Muscle of leg (tissue), 11 donors: ENCODE measurements around the gene CTNND2. TPM values are rescaled to one million over a fixed set of nuclear protein-coding genes. Genes with fewer than 3 reads are reported as not detected.
A peak's percentile ranks its signal among the peaks of the same experiment; 100 is the strongest.

Experiments
- DNase-seq: peaks from one replicate; pipeline ENCODE4 v3.0.0; 2013
- H3K27ac ChIP-seq: one replicate; pipeline ENCODE4 v1.5.1; 2013; ENCODE audit warnings: mild to moderate bottlenecking, low read length, control low read depth
- H3K27me3 ChIP-seq: one replicate; pipeline ENCODE4 v1.6.1; 2013; ENCODE audit warnings: low read length; ENCODE audit not compliant: control insufficient read depth, insufficient read depth
- H3K36me3 ChIP-seq: one replicate; pipeline ENCODE4 v1.6.1; 2013; ENCODE audit warnings: low read length; ENCODE audit not compliant: control insufficient read depth, insufficient read depth
- H3K4me1 ChIP-seq: one replicate; pipeline ENCODE4 v1.6.1; 2013; ENCODE audit warnings: low read length; ENCODE audit not compliant: control insufficient read depth, insufficient read depth
- H3K4me3 ChIP-seq: one replicate; pipeline ENCODE4 v1.5.1; 2013; ENCODE audit warnings: low read length, control low read depth
- H3K9me3 ChIP-seq: replicated peaks from 2 replicates; pipeline ENCODE4 v1.6.1; 2013; ENCODE audit warnings: low read depth, low read length; ENCODE audit not compliant: control insufficient read depth
- WGBS: methylation state at CpG from one replicate; pipeline ENCODE4 v1.1.5; 2013; ENCODE audit warnings: missing lambda C conversion rate; ENCODE audit not compliant: insufficient coverage; 5-methylcytosine and 5-hydroxymethylcytosine counted together
- polyA plus RNA-seq, 8 donors: library from polyadenylated mRNA; unstranded; fragments of 120-200 nt; gene quantifications; one replicate each; pipeline versions ENCODE4 v1.2.1 to v1.2.3, GENCODE V29; 2013; ENCODE audit warnings: inconsistent platforms in 1 of 8, low replicate concordance in 1 of 8; ENCODE audit not compliant: insufficient read length in 8 of 8, insufficient read depth in 1 of 8
- total RNA-seq: library from RNA; stranded (reverse); fragments of 120-200 nt; gene quantifications from one replicate; pipeline ENCODE4 v1.2.4, GENCODE V29; 2013

Gene CTNND2
- total and polyA plus RNA-seq, 9 donors = 0.48 to 1.0 (median 0.71) TPM

DNA sequence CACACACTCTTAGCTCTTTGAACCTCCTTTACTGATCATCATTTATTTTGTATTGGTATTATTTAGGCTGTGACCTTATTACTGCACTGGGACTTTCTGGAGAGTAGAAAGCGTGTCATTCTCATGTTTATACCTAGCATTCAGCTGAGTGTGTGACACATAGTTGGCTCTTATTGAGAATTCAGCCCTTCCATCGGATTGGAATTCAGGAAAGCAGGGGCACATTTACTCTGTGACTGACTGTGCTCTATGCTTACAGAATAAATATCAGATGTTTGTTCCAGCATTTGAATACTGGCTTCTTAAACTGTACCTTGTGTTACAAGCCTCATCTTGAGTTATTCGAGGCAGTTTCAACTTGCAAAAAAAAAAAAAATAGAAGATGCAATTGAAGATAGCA lies 782.4 kb downstream of the CTNND2 start:
- H3K27me3 ChIP-seq = no peaks in the 10 kb centered on the region
- WGBS = no CpG with 5 or more reads among the region's 3 CpGs
- H3K27ac ChIP-seq = no peak overlapping the region

DNA sequence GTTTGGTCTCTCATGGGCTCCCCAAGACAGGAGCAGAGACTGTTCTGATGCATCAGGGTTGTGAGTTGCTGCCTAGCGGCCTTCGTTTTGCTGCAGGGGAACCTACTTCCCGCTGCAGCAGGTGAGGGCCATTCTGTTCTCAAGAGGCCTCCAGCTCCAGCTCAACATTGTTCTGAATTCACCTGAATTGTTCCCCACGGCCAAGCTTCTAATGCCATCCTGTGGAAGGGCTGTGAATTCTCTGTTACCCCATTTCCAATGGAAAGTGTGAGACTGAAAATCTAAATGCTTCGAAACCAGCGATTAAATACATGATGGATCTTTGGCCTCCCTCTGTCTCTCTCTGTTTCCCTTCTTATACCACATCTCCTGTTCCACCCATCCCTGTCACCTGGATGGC lies 794.1 kb downstream of the CTNND2 start:
- no peaks in the 10 kb centered on the region for H3K9me3 ChIP-seq
- no peak overlapping the region for H3K4me3 ChIP-seq
- H3K36me3 ChIP-seq = no peaks in the 10 kb centered on the region
- no peak overlapping the region for H3K27ac ChIP-seq
- no peaks in the 10 kb centered on the region for H3K27me3 ChIP-seq
- no peak for DNase-seq
- 60% methylated on average over 1 of the region's 6 CpGs for WGBS
- no peaks in the 10 kb centered on the region for H3K4me1 ChIP-seq

More for the DNA sequence above, 782.4 kb downstream of the CTNND2 start:
- no peaks in the 10 kb centered on the region for H3K36me3 ChIP-seq
- no peaks in the 10 kb centered on the region for H3K4me1 ChIP-seq
- DNase-seq = no peak
- no peak overlapping the region for H3K4me3 ChIP-seq
- H3K9me3 ChIP-seq = no peaks in the 10 kb centered on the region

DNA sequence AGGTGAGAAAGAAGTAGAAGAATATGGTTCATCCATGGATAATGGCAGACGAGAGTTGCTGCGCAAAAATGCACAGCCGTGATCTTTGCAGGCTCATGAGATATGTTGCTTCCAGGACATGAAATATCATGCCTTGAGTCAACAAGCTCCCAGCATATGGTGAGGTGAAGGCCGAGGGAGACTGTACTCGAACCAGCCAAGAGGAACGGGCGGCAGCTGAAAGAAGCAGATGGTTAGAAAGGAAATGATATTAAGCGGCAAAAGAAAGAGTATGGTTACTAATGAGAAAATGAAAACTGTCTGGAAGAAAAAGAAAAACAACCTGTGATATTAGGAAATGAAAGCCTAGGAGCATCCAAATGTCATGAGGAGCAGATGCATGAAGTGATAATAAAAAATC lies 798.5 kb downstream of the CTNND2 start:
- Histone ChIP-seq H3K9me3 (no peaks in the 10 kb centered on the region), H3K27me3 (no peaks in the 10 kb centered on the region), H3K36me3 (no peaks in the 10 kb centered on the region), H3K4me3 (no peak overlapping the region), H3K4me1 (no peaks in the 10 kb centered on the region), H3K27ac (no peak overlapping the region)
- WGBS = 64% methylated on average over 6 of the region's 8 CpGs
- DNase-seq = no peak

DNA sequence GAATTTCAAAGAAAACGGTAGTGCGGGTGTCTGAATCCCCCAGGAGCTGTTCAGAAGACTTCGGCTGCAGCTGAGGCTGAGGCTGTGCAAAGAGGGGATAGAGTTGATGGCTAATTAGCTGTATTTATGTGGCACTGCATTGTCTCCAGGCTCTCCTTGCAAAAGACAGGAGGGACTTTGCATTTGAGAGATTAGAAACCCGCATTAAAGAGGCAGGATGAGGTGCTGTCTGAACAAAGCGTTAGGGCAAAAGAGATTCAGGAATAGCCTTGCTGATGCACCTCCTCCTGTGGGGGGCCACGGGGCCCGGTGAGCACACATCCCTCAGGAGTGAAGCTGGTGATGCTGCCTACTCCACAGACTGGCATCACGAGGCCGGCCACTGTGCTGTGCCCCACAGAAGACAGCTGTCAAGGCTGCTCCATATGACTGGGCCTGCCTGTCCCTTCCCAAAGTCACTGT lies 799.6 kb downstream of the CTNND2 start:
- Histone ChIP-seq H3K4me3 (no peak overlapping the region), H3K9me3 (no peaks in the 10 kb centered on the region), H3K36me3 (no peaks in the 10 kb centered on the region), H3K27me3 (no peaks in the 10 kb centered on the region), H3K27ac (no peak overlapping the region), H3K4me1 (no peaks in the 10 kb centered on the region)
- 59% methylated on average over 8 of the region's 9 CpGs for WGBS
- DNase-seq = no peak

DNA sequence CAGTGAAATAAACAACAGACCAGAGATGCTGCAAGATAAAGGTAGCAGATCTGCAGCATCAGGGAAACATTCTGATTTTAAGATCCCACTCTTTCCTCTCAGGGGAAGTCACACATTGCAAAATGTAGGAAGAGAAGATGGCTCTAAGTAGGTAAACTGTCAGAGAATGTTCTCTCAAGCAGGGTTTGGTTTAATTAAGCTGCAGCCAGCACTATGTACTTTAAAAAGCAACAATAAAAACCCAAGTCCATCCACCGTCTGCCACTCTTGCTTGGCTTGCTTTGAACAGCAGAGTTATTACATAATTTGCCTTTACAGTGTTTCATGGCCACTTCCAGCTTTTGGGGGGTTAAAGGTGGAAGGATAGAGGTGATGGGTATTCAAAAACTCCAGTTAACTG lies 800.0 kb downstream of the CTNND2 start:
- no peaks in the 10 kb centered on the region for H3K9me3 ChIP-seq
- H3K4me1 ChIP-seq = no peaks in the 10 kb centered on the region
- WGBS = no CpG with 5 or more reads among the region's 1 CpG
- no peak overlapping the region for H3K27ac ChIP-seq
- no peaks in the 10 kb centered on the region for H3K27me3 ChIP-seq
- H3K36me3 ChIP-seq = no peaks in the 10 kb centered on the region
- DNase-seq = no peak
- no peak overlapping the region for H3K4me3 ChIP-seq

DNA sequence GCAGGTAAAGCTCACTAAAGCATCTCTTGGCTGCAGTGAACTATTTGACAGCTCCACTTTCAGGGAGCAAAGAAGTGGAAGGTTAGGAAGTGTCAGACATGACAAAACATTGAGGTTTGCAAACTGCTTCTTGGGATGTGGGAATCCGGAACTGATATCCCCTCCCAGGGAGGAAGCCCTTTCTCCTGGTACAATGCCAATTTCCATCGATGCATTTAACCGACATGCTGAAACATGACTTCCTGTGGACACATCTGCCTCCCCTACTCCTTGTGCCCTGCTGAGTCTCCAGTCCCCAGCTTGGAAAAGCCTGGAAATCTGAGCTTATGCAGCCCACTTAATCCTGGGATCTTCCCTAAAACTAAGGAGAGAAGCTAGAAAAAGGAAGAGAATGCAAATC lies 820.1 kb downstream of the CTNND2 start:
- no peak overlapping the region for H3K4me3 ChIP-seq
- H3K9me3 ChIP-seq = peaks cover 3% of the 10 kb centered on the region
- WGBS = 46% methylated on average over 2 of the region's 3 CpGs
- H3K27ac ChIP-seq = no peak overlapping the region
- H3K36me3 ChIP-seq = no peaks in the 10 kb centered on the region
- H3K4me1 ChIP-seq = no peaks in the 10 kb centered on the region
- no peaks in the 10 kb centered on the region for H3K27me3 ChIP-seq
- no peak for DNase-seq

DNA sequence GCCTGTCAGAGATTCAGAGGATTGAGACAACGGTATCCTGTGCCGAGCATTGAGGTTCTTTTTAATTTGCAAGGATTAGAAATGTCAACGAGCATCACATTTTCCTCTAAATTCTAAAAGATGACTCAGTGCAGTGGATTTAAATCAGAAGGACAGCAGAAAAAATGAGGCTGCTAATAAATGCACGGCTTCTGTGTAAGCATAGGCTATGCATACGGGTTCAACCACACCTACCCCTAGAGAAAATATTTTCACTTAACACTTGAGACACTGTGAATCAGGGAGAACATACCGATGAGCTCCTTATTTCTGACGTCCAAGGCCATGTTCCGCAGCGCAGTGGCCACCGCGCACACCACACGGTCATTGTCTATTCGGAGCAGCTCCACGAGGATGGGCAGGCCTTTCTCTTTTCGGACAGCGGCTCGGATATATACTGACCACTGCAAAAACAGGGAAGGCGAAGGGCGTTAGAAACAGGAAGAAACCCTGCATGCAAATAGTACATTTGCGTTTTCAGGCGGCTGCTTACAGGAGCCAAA lies 821.8 kb downstream of the CTNND2 start:
- no peaks in the 10 kb centered on the region for H3K36me3 ChIP-seq
- H3K9me3 ChIP-seq = no peaks in the 10 kb centered on the region
- no peak for DNase-seq
- no peaks in the 10 kb centered on the region for H3K27me3 ChIP-seq
- H3K4me1 ChIP-seq = no peaks in the 10 kb centered on the region
- H3K4me3 ChIP-seq = no peak overlapping the region
- WGBS = 96% methylated on average over 15 of the region's 21 CpGs
- H3K27ac ChIP-seq = no peak overlapping the region

DNA sequence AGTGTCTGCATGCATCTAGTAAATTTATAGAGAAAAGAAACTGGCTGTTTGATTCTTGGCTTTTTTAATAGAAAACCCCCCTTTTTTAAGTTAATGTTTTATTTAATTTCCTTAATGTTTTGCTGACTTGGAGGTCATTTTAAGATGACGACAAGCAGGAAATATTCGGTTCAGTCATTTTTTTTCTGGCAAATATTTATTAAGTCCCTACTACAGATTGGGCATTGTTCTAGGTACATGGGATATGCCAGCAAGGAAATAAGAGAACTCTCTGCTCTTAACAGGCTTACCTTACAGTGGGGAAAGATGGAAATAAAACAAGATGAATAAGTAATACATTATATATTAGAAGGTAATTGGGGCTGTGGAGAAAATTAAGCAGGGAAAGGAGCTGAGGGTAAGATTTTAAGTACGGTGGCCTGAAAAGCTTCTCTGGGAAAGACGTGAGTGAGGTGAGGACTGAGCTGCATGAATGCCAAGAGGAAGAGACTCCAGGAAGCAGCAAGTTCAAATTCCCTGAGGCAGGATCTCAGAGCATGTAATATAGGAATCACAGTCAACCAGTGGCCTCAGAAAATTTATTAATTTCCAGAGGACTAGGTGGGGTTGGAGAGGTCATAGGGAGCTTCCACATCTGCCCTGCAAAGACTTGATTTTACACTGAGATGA lies 827.2 kb downstream of the CTNND2 start:
- Histone ChIP-seq H3K4me3 (no peak overlapping the region), H3K4me1 (no peaks in the 10 kb centered on the region), H3K9me3 (no peaks in the 10 kb centered on the region), H3K27me3 (no peaks in the 10 kb centered on the region), H3K27ac (no peak overlapping the region), H3K36me3 (no peaks in the 10 kb centered on the region)
- no peak for DNase-seq
- 28% methylated on average over 2 of the region's 4 CpGs for WGBS

DNA sequence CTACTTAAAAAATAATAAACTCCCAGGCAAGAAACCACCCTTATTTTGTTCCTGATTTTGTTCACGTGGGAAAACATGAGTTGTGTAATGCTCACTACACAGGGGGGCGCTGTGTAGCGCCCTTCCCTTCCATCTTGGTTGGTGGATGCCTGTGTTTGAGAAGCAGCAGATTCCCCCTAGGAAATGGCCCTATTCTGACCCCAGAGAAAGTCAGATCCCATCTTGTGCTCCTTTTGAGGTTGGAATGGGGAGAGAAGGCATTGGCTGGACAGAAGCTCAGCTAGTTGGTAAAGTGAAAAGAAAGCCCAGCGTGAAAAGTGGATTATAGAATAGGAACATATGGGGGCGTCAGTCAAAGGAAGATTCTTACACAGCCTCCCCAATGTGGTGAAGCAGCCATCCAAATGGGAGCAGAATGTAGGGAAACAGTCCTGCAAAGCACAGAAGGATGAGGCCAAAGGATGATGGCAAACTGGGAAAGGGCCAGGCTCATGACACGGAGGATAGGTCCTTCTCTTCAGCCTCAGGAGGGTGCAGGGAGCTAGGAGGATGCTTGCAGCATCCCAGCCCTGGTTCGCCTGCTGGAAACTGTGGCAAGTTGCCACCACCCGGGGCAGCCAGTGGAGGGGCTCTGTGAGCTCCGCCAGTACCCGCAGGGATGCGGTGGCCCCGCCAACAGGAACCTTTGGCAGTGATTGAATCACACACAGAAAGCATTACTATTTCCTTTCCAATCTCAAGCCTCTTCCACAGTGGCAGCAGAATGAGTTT lies 829.0 kb downstream of the CTNND2 start:
- Histone ChIP-seq H3K9me3 (no peaks in the 10 kb centered on the region), H3K27ac (no peak overlapping the region), H3K27me3 (no peaks in the 10 kb centered on the region), H3K36me3 (no peaks in the 10 kb centered on the region), H3K4me3 (no peak overlapping the region), H3K4me1 (no peaks in the 10 kb centered on the region)
- WGBS = 77% methylated on average over 8 of the region's 12 CpGs
- DNase-seq = peak; percentile 33

DNA sequence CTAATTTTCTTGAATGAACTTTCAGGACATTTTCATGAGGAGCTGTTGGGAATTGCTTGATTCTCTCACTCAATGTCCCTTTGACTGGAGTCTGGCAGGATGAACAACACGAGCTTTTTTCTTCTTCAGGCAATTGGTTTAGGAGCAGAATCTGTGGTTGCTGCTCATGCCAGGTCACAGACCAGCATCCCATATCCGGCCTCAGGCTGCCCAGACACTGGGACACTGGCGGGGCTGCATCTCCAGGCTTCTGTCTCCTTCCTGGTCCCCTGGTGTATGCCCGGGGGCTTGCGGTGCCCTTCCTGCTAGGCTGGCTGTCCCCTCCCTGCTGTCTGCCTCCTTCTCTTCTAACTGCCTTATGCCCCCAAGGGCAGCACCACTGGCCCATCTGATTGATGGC lies 831.7 kb downstream of the CTNND2 start:
- no peak for DNase-seq
- WGBS = 77% methylated on average over 5 of the region's 5 CpGs
- Histone ChIP-seq H3K4me3 (no peak overlapping the region), H3K27me3 (no peaks in the 10 kb centered on the region), H3K27ac (no peak overlapping the region), H3K9me3 (peaks cover 3% of the 10 kb centered on the region), H3K36me3 (no peaks in the 10 kb centered on the region), H3K4me1 (no peaks in the 10 kb centered on the region)
